Fibroblast of mammary gland (primary cell): ENCODE data around the gene KIF21A.
A peak's percentile ranks its signal among the peaks of the same experiment; 100 is the strongest.

Experiments used
- DNase-seq: peaks from one replicate; pipeline ENCODE4 v3.0.0-alpha.2; 2010; ENCODE audit warnings: low read depth
- H3K4me3 ChIP-seq: 2 replicates; pipeline ENCODE4 v1.5.1; 2011; ENCODE audit warnings: low read depth, mild to moderate bottlenecking, low read length, moderate library complexity; ENCODE audit not compliant: control insufficient read depth
- CTCF ChIP-seq: conservative IDR thresholded peaks from 2 replicates; pipeline ENCODE4 v1.5.1; 2011; ENCODE audit warnings: low read depth, low read length, inconsistent platforms; ENCODE audit not compliant: control insufficient read depth, insufficient read depth

The KIF21A gene

GRCh38 chr12:39365364-39366001, 77.4 kb downstream of the KIF21A start:
- peak; percentile 14 for DNase-seq
- TF ChIP-seq CTCF, result peak; percentile 23
- H3K4me3 ChIP-seq, result no peak overlapping the region

GRCh38 chr12:39364196-39364595, 78.7 kb downstream of the KIF21A start:
- DNase-seq, result no peak
- H3K4me3 ChIP-seq, result no peak overlapping the region

DNA sequence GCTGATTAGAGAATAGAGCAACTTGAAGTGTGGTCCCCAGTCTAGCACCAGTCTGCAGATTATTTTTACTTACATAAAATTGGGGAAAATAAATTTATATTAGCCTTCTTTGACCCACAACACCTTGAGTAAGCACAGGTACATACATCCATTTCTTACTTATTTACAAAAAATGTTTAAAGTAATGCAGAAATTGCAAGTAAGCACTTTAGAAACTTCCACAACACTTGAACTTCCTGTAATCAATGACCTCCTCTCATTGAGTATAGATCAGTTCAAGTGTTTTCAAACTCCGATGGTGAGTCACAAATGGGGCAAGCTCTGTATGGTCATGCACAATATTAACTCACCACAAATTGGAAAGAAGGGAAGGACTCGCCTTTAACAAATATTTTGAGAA, 83.3 kb downstream of the KIF21A start:
- H3K4me3 ChIP-seq, result no peak overlapping the region
- TF ChIP-seq CTCF, result no peak

More at GRCh38 chr12:39364196-39364595, 78.7 kb downstream of the KIF21A start:
- TF ChIP-seq CTCF, result no peak

GRCh38 chr12:39357041-39357440, 85.9 kb downstream of the KIF21A start:
- DNase-seq, result no peak
- H3K4me3 ChIP-seq, result no peak overlapping the region
- TF ChIP-seq CTCF, result no peak

More for the DNA sequence above, 83.3 kb downstream of the KIF21A start:
- DNase-seq, result no peak

DNA sequence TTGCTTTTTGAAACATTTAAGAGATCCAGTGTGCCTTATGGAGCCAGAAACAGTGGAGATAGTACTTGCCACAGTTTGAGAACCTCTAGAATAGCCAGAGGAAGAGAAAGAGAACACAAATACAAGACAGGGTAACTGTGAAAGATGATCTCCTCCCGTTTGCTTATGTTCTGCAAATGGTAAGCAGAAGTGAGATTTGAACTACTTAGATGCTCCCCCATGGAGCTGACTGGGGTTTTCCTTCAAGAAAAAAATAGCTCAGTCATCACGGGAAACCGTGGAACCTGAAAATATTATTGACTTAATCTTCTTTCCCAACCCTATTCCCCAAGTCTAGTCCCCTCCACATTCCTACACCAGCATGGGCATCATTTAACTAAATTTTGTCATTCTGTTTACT, 87.1 kb downstream of the KIF21A start:
- DNase-seq, result no peak
- no peak for TF ChIP-seq CTCF
- H3K4me3 ChIP-seq, result no peak overlapping the region

- DNase-seq, result no peak
- no peak overlapping the region for H3K4me3 ChIP-seq
- TF ChIP-seq CTCF, result no peak
Measured at GRCh38 chr12:39354955-39355354, 88.0 kb downstream of the KIF21A start.
